ENCODE measurements around the gene PELI2. TPM values are rescaled to one million over a fixed set of nuclear protein-coding genes. Genes with fewer than 3 reads are reported as not detected.

The PELI2 gene
- total RNA-seq, 1 donor from 2014 or later: 8.7 TPM

- no peak for TF ChIP-seq CTCF (IDR thresholded peaks at IDR 0.05)
- Mint-ChIP-seq H3K9me3 (ENCODE audit: low read depth) (no peaks in the 10 kb centered on the region), H3K36me3 (ENCODE audit: low read depth) (no peaks in the 10 kb centered on the region), H3K4me3 (ENCODE audit: unreplicated experiment) (no peak overlapping the region), H3K27ac (ENCODE audit: unreplicated experiment) (peak overlapping the region; percentile 82), H3K4me1 (ENCODE audit: low read depth) (peaks cover 18% of the 10 kb centered on the region), H3K27me3 (ENCODE audit: low read depth) (no peaks in the 10 kb centered on the region)
- no peak for DNase-seq (ENCODE audit: low spot score)
Observed at GRCh38 chr14:56195223-56195622, 77.0 kb downstream of the PELI2 start.

GRCh38 chr14:56195704-56196103, 77.5 kb downstream of the PELI2 start:
- no peak overlapping the region for H3K4me3 Mint-ChIP-seq (ENCODE audit: unreplicated experiment)
- DNase-seq (ENCODE audit: low spot score): no peak
- no peak for TF ChIP-seq CTCF (IDR thresholded peaks at IDR 0.05)
- peaks cover 18% of the 10 kb centered on the region for H3K4me1 Mint-ChIP-seq (ENCODE audit: low read depth)
- H3K36me3 Mint-ChIP-seq (ENCODE audit: low read depth): no peaks in the 10 kb centered on the region
- peak overlapping the region; percentile 82 for H3K27ac Mint-ChIP-seq (ENCODE audit: unreplicated experiment)
- no peaks in the 10 kb centered on the region for H3K9me3 Mint-ChIP-seq (ENCODE audit: low read depth)
- no peaks in the 10 kb centered on the region for H3K27me3 Mint-ChIP-seq (ENCODE audit: low read depth)

- H3K36me3 Mint-ChIP-seq (ENCODE audit: low read depth): no peaks in the 10 kb centered on the region
- H3K4me3 Mint-ChIP-seq (ENCODE audit: unreplicated experiment): no peak overlapping the region
- TF ChIP-seq CTCF (IDR thresholded peaks at IDR 0.05): no peak
- H3K4me1 Mint-ChIP-seq (ENCODE audit: low read depth): peaks cover 18% of the 10 kb centered on the region
- peak overlapping the region; percentile 82 for H3K27ac Mint-ChIP-seq (ENCODE audit: unreplicated experiment)
- H3K9me3 Mint-ChIP-seq (ENCODE audit: low read depth): no peaks in the 10 kb centered on the region
- DNase-seq (ENCODE audit: low spot score): no peak
- no peaks in the 10 kb centered on the region for H3K27me3 Mint-ChIP-seq (ENCODE audit: low read depth)
Observed at GRCh38 chr14:56196274-56196673, 78.1 kb downstream of the PELI2 start.

- H3K27me3 Mint-ChIP-seq (ENCODE audit: low read depth): no peaks in the 10 kb centered on the region
- H3K4me1 Mint-ChIP-seq (ENCODE audit: low read depth): peaks cover 18% of the 10 kb centered on the region
- no peak overlapping the region for H3K4me3 Mint-ChIP-seq (ENCODE audit: unreplicated experiment)
- no peak for TF ChIP-seq CTCF (IDR thresholded peaks at IDR 0.05)
- H3K27ac Mint-ChIP-seq (ENCODE audit: unreplicated experiment): no peak overlapping the region
- H3K36me3 Mint-ChIP-seq (ENCODE audit: low read depth): no peaks in the 10 kb centered on the region
- no peak for DNase-seq (ENCODE audit: low spot score)
- no peaks in the 10 kb centered on the region for H3K9me3 Mint-ChIP-seq (ENCODE audit: low read depth)
Observed at GRCh38 chr14:56197150-56197549, 78.9 kb downstream of the PELI2 start.

GRCh38 chr14:56198438-56198837, 80.2 kb downstream of the PELI2 start:
- no peaks in the 10 kb centered on the region for H3K27me3 Mint-ChIP-seq (ENCODE audit: low read depth)
- peaks cover 14% of the 10 kb centered on the region for H3K4me1 Mint-ChIP-seq (ENCODE audit: low read depth)
- H3K27ac Mint-ChIP-seq (ENCODE audit: unreplicated experiment): no peak overlapping the region
- H3K9me3 Mint-ChIP-seq (ENCODE audit: low read depth): no peaks in the 10 kb centered on the region
- no peaks in the 10 kb centered on the region for H3K36me3 Mint-ChIP-seq (ENCODE audit: low read depth)
- TF ChIP-seq CTCF (IDR thresholded peaks at IDR 0.05): no peak
- DNase-seq (ENCODE audit: low spot score): no peak
- H3K4me3 Mint-ChIP-seq (ENCODE audit: unreplicated experiment): no peak overlapping the region

All from chondrocyte (in vitro differentiated cells).